Right hindlimb (tissue), 1 donor: ENCODE measurements around the gene CD300H.
A peak's percentile ranks its signal among the peaks of the same experiment; 100 is the strongest.
"Not testable (repeated sequence)": the region's sequence is repeated elsewhere in the genome, so short reads cannot be mapped to it uniquely, and the experiment has no call there.

Experiments
- DNase-seq: peaks from one replicate; pipeline ENCODE4 v3.0.0-alpha.2; 2018

Gene CD300H

GRCh38 chr17:74584292-74585060 is 17.2 kb upstream of the CD300H start:
- no peak for DNase-seq

GRCh38 chr17:74582633-74583032 is 15.3 kb upstream of the CD300H start:
- DNase-seq: no peak

DNA sequence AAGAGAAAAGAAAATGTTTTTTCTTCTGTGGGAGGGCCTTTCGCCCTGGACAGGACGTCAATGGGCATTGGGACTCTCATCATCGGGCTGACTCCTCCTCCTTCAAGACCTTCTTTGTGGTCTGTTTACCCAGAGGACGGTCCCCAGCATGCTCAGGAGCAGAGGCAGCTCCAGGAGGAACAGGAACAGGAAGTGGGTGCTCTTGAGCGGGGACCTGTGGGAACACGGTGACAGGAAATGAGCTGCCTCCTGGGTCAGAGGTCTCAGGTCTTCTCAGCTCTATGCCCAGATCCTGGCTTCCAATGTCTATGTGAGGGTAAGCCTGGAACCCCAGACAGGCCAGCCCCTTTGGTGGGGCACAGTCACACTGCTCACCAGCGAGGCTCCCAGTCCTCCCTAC is 12.6 kb upstream of the CD300H start:
- no peak for DNase-seq

DNA sequence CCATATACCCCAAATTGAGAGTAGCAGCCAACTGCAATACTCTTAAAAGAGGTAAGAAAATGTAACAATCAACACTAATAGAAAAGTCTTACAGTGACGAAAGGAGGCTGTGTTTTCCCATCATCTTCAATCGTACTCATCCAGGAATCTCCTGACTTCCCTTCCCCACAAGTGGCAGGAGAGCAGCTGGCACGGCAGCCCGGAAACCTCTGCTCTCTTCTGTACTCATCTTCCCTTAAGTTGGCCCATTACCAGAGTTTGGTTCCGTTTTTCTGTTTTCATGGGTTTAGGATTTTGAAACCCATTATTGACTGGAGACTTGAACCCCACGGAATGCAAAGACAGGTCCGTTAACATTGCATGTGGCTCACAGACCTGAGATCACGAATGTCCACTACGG is 11.7 kb upstream of the CD300H start:
- DNase-seq: no peak

GRCh38 chr17:74574489-74575142 is 7.3 kb upstream of the CD300H start:
- DNase-seq: no peak

DNA sequence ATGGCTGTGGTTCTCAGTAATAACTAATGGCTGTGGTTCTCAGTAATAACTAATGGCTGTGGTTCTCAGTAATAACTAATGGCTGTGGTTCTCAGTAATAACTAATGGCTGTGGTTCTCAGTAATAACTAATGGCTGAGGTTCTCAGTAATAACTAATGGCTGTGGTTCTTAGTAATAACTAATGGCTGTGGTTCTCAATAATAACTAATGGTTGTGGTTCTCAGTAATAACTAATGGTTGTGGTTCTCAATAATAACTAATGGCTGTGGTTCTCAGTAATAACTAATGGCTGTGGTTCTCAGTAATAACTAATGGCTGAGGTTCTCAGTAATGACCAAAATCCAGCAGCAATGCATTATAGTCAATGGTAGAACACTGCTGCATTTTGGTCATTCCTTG is 6.3 kb upstream of the CD300H start:
- not testable (repeated sequence) for DNase-seq

DNA sequence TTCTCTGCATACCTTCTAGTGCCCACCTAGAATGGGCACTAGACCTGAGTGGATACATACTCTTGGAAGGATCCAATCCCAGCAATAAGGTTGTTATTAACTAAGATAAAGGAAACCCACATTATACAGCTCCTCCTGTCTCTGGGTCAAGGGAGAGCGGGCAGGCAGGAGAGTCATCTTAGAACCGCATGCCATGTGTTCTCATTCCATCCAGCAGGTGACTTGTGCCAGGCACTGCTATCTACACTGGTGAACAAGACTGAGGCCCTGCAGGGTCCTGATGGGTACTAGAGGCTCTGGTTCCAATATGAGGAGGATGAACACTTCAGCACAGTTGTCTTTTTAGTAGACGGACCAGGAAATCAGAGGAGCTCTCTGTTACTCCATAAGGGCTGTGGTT is 5.9 kb upstream of the CD300H start:
- DNase-seq: no peak

DNA sequence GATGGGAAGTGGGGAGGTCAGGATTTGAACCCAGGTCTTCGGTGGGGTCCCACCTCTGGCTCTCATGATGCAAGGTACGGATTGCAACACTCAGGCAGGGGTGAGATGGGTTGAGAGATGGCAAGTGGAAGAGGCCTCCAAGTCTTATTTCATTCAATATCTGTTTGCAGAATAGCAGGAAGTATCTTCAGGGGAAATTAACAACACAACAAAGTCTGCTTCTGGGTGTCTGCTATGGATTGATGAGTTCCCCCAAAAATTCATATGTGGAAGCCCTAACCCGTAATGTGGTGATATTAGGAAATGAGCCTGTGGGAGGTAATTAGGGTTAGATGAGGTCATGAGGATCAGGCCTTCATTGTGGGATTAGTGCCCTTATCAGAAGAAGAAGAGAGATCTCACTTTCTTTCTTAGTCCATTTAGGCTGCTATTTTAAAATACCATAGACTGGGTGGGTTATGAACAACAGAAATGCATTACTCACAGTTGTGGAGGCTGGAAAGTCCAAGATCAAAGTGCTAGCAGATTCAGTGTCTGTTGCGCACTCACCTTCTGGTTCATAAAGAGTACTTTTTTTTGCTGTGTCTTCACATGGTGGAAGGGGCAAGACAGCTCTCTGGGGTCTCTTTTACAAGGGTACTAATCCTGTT is 4.4 kb upstream of the CD300H start:
- no peak for DNase-seq

DNA sequence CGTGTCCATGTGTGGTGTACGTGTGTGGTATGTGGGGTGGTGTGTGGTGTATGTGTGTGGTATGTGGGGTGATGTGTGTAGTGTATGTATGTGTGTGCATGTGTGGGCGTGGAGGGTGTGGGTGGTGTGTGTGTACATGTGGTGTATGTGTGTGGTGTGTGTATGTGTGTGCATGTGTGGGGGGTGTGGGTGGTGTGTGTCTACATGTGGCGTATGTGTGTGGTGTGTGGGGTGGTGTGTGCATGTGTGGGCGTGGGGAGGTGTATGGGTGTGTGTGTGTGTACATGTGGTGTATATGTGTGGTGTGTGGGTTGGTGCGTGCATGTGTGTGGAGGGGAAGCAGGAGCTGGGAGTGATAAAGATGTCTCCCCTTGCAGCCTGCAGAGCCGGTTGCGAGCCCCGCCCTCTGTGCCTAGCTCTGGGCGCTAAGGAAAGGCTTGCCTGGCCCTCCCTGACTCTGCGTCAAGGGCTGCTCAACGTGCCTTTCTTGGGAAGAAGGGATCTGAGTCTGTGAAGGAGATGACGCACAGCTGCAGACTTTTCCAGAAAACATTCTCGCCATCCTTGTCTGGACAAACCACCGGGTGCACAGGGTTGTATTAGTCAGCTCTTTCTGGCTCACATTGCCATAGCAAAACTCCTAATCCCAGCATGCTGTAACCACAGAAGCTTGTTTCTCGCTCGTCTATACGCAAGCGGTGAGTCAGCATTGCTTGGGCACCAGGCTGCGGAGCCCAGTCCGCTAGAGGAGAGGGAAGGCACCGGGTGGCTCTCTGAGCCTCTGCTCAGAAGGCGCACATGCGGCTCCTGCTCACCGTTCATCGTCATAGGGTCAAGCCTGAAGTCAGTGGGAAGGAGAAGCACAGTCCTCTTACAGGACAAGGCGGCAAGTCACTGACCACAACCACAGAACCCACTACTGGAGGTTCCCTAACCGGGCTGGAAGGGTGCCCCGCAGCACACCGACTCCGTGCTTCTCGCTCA is 2.0 kb upstream of the CD300H start:
- peak; percentile 43 for DNase-seq

DNA sequence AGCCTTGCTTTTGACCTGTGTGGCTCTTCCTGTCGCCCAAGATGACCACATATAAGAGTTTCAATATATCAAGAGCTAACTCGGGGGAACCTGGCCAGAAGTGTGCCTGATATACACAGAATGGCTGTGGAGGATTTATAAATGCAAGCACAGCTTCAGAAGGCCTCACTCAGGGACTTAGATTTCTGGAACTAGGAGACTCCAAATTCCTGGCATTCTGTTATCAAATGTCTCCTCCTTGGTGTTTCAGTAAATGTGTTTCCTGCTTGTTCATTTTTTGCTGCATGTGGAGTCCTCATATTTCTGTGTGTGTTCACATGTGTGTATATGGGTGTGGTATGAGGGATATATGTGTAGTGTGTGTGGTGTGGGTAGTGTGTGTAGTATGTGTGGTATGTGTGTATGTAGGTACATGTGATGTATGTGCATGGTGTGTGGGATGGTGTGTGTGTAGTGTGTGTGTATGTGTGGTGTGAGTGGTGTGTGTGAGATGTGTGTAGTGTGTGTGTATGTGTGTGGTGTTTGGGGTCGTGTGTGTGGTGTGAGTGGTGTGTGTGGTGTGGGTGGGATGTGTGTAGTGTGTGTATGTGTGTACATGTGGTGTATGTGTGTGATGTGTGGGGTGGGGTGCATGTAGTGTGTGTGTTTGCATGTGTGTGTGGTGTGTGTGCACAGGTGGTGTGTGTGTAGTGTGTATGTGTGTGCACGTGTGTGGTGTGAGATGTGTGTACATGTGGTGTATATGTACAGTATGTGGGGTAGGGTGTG is 981 bp upstream of the CD300H start:
- DNase-seq: no peak

- DNase-seq: no peak
These were observed 1.1 kb downstream of the CD300H start for GRCh38 chr17:74566132-74566753.

- no peak for DNase-seq
These were observed 2.2 kb downstream of the CD300H start for GRCh38 chr17:74565126-74565525.

GRCh38 chr17:74563358-74563757 is 4.0 kb downstream of the CD300H start:
- no peak for DNase-seq

- DNase-seq: no peak
These were observed 5.7 kb downstream of the CD300H start for GRCh38 chr17:74561586-74561985.

DNA sequence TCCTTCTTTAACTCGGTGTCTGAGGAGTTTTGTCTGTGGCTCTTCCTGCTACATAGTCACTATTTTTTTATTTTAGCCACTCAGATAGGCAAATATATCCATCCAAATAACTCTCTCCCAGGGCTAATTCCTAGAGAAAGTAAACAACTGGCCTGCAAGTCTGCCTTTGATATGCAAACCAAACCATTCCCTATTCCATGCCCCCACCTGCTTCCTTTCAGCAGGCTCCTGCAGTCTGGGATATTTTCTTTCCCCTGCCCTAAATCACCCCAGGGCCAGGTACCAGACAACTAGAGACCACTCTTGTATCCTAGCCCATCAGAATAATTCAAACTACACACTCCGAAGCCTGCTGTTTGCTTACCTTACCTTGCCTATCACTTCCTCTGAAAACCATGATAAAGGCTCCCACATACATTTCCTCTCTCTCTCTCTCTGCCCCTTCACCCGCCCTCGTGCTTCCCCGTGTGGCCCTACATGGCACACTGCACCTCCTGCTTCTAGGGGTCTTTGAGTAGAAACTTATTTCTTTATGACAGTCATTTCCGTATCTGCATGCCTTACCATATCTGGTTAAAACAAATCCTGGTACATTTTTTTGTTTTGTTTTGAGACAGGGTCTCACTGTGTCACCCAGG is 8.3 kb downstream of the CD300H start:
- no peak for DNase-seq

GRCh38 chr17:74558402-74558801 is 8.9 kb downstream of the CD300H start:
- DNase-seq: not testable (repeated sequence)

DNA sequence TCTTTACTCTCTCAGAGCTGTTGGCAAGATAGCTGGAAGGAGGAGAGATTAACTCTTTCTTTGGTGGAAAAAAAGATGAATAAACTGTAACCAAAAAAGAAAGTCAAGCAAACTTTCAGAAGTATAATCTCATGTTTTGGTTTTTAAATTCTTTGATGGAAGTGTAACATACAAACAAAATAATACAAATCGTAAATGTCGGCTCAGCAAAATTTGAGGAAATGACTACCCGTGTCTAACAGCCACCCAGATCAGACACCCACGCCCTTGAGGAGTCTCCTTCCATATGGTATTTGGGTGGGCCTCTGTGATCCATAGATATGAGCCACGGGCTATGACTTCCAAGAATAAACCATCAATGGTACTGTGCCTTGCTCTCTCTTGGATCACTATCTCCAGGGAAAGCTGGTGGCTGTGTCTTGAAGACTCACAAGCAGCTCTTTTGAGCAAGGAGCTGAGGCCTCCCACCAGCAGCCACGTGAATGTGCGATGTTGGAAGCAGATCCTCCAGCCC is 11.8 kb downstream of the CD300H start:
- DNase-seq: no peak

- DNase-seq: no peak
These were observed 12.4 kb downstream of the CD300H start for GRCh38 chr17:74554909-74555308.

DNA sequence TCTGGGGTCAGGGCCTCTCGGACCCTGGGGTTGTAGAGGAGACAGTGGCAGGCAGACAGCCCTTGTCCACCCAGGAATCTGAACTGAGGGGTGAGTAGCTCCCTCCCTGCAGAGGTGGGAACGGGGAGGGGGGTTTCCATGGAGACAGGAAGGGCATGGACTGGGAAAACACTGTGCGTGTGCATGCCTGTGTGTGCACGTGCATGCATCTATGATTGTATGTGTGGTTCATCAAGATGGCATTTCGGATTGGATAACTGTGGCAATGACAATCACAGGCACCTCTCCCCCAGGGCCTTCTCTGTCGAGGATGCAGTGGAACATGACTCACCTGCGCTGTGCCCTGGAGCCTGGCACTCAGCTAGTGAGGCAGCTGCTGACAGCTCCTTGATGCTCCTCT is 15.3 kb downstream of the CD300H start:
- DNase-seq: no peak

DNA sequence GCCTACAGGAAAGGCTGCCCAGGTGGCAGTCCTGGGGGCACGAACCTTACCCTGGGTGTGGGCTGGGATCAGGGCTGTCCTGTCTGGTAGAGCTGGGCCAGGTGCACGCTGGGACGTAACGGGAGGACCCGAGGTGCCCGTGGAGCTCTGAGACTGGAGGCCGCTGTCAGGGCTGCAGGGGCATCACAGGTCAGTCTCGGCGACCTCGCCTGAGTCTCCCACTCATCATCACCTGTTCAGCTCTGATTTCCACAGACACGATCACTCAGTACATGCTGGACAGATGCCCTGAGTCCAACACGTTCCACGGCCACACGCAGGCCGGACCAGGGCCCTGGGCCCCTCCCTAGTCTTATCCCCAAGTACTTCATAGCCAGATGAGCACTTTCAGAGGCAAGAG is 16.7 kb downstream of the CD300H start:
- no peak for DNase-seq

GRCh38 chr17:74549343-74549742 is 18.0 kb downstream of the CD300H start:
- DNase-seq: no peak
